Mesendoderm (in vitro differentiated cells): ENCODE results near the gene ARHGEF26.

Source experiments
- DNase-seq: peaks from one replicate; pipeline ENCODE4 v3.0.0; 2013
- H2AK5ac ChIP-seq: 2 replicates; pipeline ENCODE4 v1.6.1; 2013; ENCODE audit warnings: low read length, inconsistent platforms
- H2BK120ac ChIP-seq: 2 replicates; pipeline ENCODE4 v1.6.1; 2013; ENCODE audit warnings: low read depth, mild to moderate bottlenecking, low read length, moderate library complexity, mixed read lengths
- H2BK15ac ChIP-seq: replicated peaks from 2 replicates; pipeline ENCODE4 v1.6.1; 2013; ENCODE audit warnings: low read depth, mild to moderate bottlenecking, moderate library complexity
- H2BK5ac ChIP-seq: 2 replicates; pipeline ENCODE4 v1.6.1; 2013; ENCODE audit warnings: low read length, inconsistent platforms
- H3K18ac ChIP-seq: 2 replicates; pipeline ENCODE4 v1.6.1; 2013; ENCODE audit warnings: mild to moderate bottlenecking, low read length, mixed read lengths
- H3K23ac ChIP-seq: one replicate; pipeline ENCODE4 v1.6.1; 2013; ENCODE audit warnings: low read length
- H3K27ac ChIP-seq: 2 replicates; pipeline ENCODE4 v1.5.1; 2013; ENCODE audit warnings: low read depth, mild to moderate bottlenecking, inconsistent platforms, low read length, moderate library complexity
- H3K27me3 ChIP-seq: 2 replicates; pipeline ENCODE4 v1.6.1; 2013; ENCODE audit warnings: low read length, control low read depth, mild to moderate bottlenecking, inconsistent platforms; ENCODE audit not compliant: insufficient read depth, poor library complexity
- H3K36me3 ChIP-seq: 2 replicates; pipeline ENCODE4 v1.6.1; 2013; ENCODE audit warnings: low read length, inconsistent platforms; ENCODE audit not compliant: control insufficient read depth, insufficient read depth
- H3K4ac ChIP-seq: one replicate; pipeline ENCODE4 v1.6.1; 2013; ENCODE audit warnings: low read depth, mild to moderate bottlenecking, low read length, moderate library complexity
- H3K4me1 ChIP-seq: 2 replicates; pipeline ENCODE4 v1.6.1; 2013; ENCODE audit warnings: low read depth, low read length, inconsistent platforms; ENCODE audit not compliant: control insufficient read depth
- H3K4me2 ChIP-seq: 2 replicates; pipeline ENCODE4 v1.6.1; 2013; ENCODE audit warnings: low read length
- H3K4me3 ChIP-seq: 2 replicates; pipeline ENCODE4 v1.5.1; 2013; ENCODE audit warnings: mild to moderate bottlenecking, low read length
- H3K56ac ChIP-seq: one replicate; pipeline ENCODE4 v1.6.1; 2013; ENCODE audit warnings: low read length
- H3K79me1 ChIP-seq: 2 replicates; pipeline ENCODE4 v1.6.1; 2013; ENCODE audit warnings: low read length, inconsistent platforms
- H3K79me2 ChIP-seq: 2 replicates; pipeline ENCODE4 v1.6.1; 2013; ENCODE audit warnings: mild to moderate bottlenecking, low read length; ENCODE audit not compliant: control insufficient read depth, insufficient read depth
- H3K9ac ChIP-seq: 2 replicates; pipeline ENCODE4 v1.6.1; 2013; ENCODE audit warnings: low read length, inconsistent platforms
- H4K5ac ChIP-seq: one replicate; pipeline ENCODE4 v1.6.1; 2013; ENCODE audit warnings: low read length
- H4K8ac ChIP-seq: one replicate; pipeline ENCODE4 v1.6.1; 2013; ENCODE audit warnings: low read depth, mild to moderate bottlenecking, control low read depth, low read length, moderate library complexity
- WGBS: extraction: QIAGEN DNeasy Blood & Tissue Kit; methylation state at CpG from one replicate; pipeline ENCODE4 v1.1.7; 2013; ENCODE audit warnings: low lambda C conversion rate, missing lambda C conversion rate; ENCODE audit not compliant: insufficient coverage; ENCODE audit errors: extremely low coverage; 5-methylcytosine and 5-hydroxymethylcytosine counted together

Gene ARHGEF26

DNA sequence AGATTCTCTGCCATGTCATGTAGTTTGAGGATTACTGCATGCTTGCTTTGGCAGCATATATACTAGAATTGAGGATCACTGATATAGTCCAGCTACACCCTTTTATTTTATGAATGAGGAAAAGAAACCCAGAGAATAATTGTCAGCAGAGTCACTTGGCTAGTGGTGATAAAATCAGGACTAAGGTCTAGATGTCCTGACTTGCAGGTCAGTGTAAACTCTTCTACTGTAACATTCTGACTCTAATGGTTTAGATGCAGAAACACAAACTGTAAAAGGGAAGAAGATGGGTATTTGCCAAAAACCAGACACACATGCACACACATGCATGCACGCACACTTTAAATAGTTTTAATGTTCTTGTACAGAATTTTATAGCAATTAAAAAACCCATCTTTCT, 97.5 kb downstream of the ARHGEF26 start:
- no CpG with 5 or more reads among the region's 1 CpG for WGBS
- Histone ChIP-seq H3K4me1 (peaks cover 2% of the 10 kb centered on the region), H3K4me2 (no peak overlapping the region), H4K5ac (no peak overlapping the region), H3K36me3 (no peaks in the 10 kb centered on the region), H3K18ac (no peak overlapping the region), H3K27me3 (no peaks in the 10 kb centered on the region), H3K79me1 (no peaks in the 10 kb centered on the region), H3K79me2 (no peaks in the 10 kb centered on the region), H3K4ac (no peak overlapping the region), H3K9ac (no peak overlapping the region), H2AK5ac (no peak overlapping the region), H3K23ac (no peak overlapping the region), H4K8ac (no peak overlapping the region), H3K56ac (no peak overlapping the region), H2BK5ac (no peak overlapping the region), H3K4me3 (no peak overlapping the region), H3K27ac (no peak overlapping the region), H2BK15ac (no peak overlapping the region), H2BK120ac (no peak overlapping the region)
- no peak for DNase-seq

GRCh38 chr3:154220462-154220861, 99.3 kb downstream of the ARHGEF26 start:
- Histone ChIP-seq H4K5ac (no peak overlapping the region), H3K79me1 (no peaks in the 10 kb centered on the region), H3K4me2 (no peak overlapping the region), H4K8ac (no peak overlapping the region), H3K79me2 (no peaks in the 10 kb centered on the region), H2BK5ac (no peak overlapping the region), H2AK5ac (no peak overlapping the region), H3K23ac (no peak overlapping the region), H3K36me3 (no peaks in the 10 kb centered on the region), H3K18ac (no peak overlapping the region), H3K27me3 (no peaks in the 10 kb centered on the region), H3K56ac (no peak overlapping the region), H3K4me1 (no peaks in the 10 kb centered on the region), H3K4ac (no peak overlapping the region), H2BK120ac (no peak overlapping the region), H3K4me3 (no peak overlapping the region), H2BK15ac (no peak overlapping the region), H3K9ac (no peak overlapping the region), H3K27ac (no peak overlapping the region)
- no CpG with 5 or more reads among the region's 2 CpGs for WGBS
- no peak for DNase-seq

DNA sequence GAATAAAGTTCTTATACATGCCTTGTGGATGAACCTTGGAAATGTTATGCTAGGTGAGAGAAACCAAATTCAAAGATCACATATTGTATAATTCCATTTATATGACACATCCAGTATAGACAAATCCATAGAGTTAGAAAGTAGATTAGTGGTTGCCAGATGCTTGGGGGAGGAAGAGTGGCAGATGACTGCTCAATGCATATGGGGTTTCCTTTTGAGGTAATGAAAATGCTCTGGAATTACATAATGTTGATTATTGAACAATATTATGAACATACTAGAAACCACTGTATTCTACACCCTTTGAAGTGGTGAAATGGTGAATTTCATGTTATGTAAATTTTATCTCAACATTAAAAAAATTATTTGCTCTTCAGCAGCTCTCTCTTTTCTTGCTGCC, 102.3 kb downstream of the ARHGEF26 start:
- no peak overlapping the region for H2AK5ac ChIP-seq

GRCh38 chr3:154224366-154224765, 103.2 kb downstream of the ARHGEF26 start:
- Histone ChIP-seq H4K5ac (no peak overlapping the region), H3K36me3 (no peaks in the 10 kb centered on the region), H3K18ac (no peak overlapping the region), H3K4me2 (no peak overlapping the region), H4K8ac (no peak overlapping the region), H3K9ac (no peak overlapping the region), H3K27ac (no peak overlapping the region), H3K27me3 (no peaks in the 10 kb centered on the region), H3K23ac (no peak overlapping the region), H2BK120ac (no peak overlapping the region), H2BK5ac (no peak overlapping the region), H2AK5ac (no peak overlapping the region), H3K4me1 (peaks cover 4% of the 10 kb centered on the region), H3K4me3 (no peak overlapping the region), H3K4ac (no peak overlapping the region), H3K79me2 (no peaks in the 10 kb centered on the region), H3K79me1 (no peaks in the 10 kb centered on the region), H2BK15ac (no peak overlapping the region), H3K56ac (no peak overlapping the region)
- no CpG with 5 or more reads among the region's 6 CpGs for WGBS
- no peak for DNase-seq

More for the DNA sequence above, 102.3 kb downstream of the ARHGEF26 start:
- Histone ChIP-seq H4K8ac (no peak overlapping the region), H3K23ac (no peak overlapping the region), H3K36me3 (no peaks in the 10 kb centered on the region), H2BK120ac (no peak overlapping the region), H3K4me1 (peaks cover under 1% of the 10 kb centered on the region), H3K4me2 (no peak overlapping the region), H3K27me3 (no peaks in the 10 kb centered on the region), H3K27ac (no peak overlapping the region), H4K5ac (no peak overlapping the region), H2BK5ac (no peak overlapping the region), H3K56ac (no peak overlapping the region), H3K4me3 (no peak overlapping the region), H3K18ac (no peak overlapping the region), H3K79me2 (no peaks in the 10 kb centered on the region), H3K4ac (no peak overlapping the region), H3K9ac (no peak overlapping the region), H2BK15ac (no peak overlapping the region), H3K79me1 (no peaks in the 10 kb centered on the region)
- no peak for DNase-seq

GRCh38 chr3:154224866-154225265, 103.7 kb downstream of the ARHGEF26 start:
- H4K5ac ChIP-seq, result no peak overlapping the region
- no peaks in the 10 kb centered on the region for H3K79me2 ChIP-seq
- H2AK5ac ChIP-seq, result no peak overlapping the region
- H3K18ac ChIP-seq, result no peak overlapping the region
- H3K36me3 ChIP-seq, result no peaks in the 10 kb centered on the region
- no peak overlapping the region for H4K8ac ChIP-seq
- peaks cover 4% of the 10 kb centered on the region for H3K4me1 ChIP-seq
- no peaks in the 10 kb centered on the region for H3K79me1 ChIP-seq
- no peak overlapping the region for H3K56ac ChIP-seq
- H3K27ac ChIP-seq, result no peak overlapping the region
- H3K23ac ChIP-seq, result no peak overlapping the region
- H3K4ac ChIP-seq, result no peak overlapping the region
- no peak overlapping the region for H3K9ac ChIP-seq
- H2BK5ac ChIP-seq, result no peak overlapping the region
- H2BK15ac ChIP-seq, result no peak overlapping the region
- no peak overlapping the region for H3K4me2 ChIP-seq
- no peak overlapping the region for H3K4me3 ChIP-seq
- DNase-seq, result no peak
- H2BK120ac ChIP-seq, result no peak overlapping the region
- no peaks in the 10 kb centered on the region for H3K27me3 ChIP-seq

DNA sequence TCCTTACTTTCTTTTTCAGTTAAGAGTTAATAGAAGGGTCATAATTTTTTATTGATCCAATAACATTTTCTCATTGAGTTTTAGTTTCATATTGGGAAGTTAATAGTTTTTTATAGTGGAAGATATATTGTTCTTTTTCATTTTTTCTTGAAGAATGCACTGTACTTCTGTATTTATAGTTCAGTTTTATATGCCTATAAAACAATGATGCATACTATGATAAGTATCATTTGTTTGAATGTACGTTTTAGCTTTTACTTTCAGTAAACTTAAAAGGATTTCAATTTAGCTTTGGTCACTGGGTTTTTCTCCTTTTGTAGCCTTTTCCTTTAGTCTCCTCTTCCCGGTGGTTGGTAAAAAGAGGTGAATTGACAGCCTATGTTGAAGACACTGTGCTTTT, 104.3 kb downstream of the ARHGEF26 start:
- Histone ChIP-seq H3K79me2 (no peaks in the 10 kb centered on the region), H3K4me1 (peaks cover 4% of the 10 kb centered on the region), H3K4me2 (no peak overlapping the region), H3K23ac (no peak overlapping the region), H4K8ac (peak overlapping the region; percentile 56), H2AK5ac (no peak overlapping the region), H3K9ac (no peak overlapping the region), H3K27me3 (no peaks in the 10 kb centered on the region), H2BK120ac (no peak overlapping the region), H2BK15ac (no peak overlapping the region), H4K5ac (no peak overlapping the region), H2BK5ac (no peak overlapping the region), H3K4ac (no peak overlapping the region), H3K18ac (no peak overlapping the region), H3K4me3 (no peak overlapping the region), H3K36me3 (no peaks in the 10 kb centered on the region), H3K79me1 (no peaks in the 10 kb centered on the region), H3K27ac (no peak overlapping the region), H3K56ac (no peak overlapping the region)
- no CpG with 5 or more reads among the region's 2 CpGs for WGBS
- DNase-seq, result no peak
